ENCODE measurements around the gene GDPD5.

Gene GDPD5

DNA sequence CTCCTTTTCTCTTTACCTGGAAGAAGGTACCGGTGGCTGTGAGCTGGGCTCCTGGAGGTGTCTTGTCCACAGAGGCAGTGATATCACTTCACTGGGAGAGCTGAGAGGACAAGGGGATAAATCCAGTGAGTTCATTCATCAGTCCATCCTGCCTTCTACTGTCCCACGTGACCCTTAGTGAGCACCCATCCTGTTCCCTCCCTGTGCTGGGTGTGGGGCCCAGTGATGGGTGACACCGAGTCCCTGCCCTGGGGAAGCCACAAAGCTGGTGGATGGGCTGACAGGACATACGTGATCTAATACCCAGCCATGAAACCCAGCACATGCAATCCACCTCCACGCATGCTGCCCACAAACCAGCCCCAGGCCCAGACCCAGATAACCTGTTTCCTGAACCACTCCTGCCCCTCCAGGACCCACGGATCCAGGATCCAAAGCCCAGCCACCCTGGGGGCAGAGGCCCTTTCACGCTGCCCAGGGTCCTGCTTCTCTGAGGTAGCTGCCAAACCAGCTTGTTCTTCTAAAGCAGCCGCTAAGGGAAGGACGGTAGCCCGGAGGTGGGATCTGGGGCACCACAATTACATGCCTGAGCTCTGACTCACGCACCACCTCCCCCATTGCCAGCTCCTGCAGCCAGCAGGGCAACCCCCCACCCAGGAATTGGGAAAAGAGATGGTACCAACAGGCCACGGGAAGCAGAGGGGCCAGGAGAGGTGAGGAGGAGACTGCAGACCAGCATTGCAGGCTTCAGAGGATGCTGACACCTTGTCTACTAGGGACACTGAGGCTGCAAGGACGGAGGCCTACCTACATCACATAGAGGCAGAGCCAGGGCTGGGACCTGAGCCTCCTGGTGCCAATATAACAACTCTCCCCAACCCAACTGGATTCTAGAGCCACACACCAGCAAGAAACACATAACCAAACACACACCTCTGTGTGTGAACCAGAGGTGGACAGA is 35.2 kb downstream of the GDPD5 start:
- no peak for TF ChIP-seq GATA2 (IDR thresholded peaks at IDR 0.05; ENCODE audit: low read depth, low read length)

DNA sequence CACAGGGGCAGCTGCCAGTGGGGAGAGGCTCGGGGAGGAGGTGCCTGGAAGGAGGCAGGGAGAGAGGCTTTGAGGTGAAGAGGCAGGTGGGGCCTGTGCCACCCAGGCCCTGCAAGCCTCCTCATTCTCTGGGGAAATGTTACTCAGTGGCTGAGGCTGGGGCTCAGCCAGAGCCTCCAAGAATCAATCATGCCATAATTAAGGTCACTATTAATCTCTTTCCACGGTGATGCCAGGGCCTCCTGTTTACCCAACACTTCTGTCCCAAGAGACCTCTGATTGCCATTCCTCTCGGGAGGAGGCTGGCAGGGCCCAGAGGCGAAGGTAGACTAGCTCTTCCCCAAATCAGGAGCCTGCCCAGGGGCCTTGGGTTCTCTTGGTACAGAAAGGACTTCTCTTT is 38.4 kb downstream of the GDPD5 start:
- TF ChIP-seq GATA2 (IDR thresholded peaks at IDR 0.05; ENCODE audit: low read depth, low read length) (no peak), GATA3 (IDR thresholded peaks at IDR 0.05; ENCODE audit: low read depth, low read length) (no peak)

DNA sequence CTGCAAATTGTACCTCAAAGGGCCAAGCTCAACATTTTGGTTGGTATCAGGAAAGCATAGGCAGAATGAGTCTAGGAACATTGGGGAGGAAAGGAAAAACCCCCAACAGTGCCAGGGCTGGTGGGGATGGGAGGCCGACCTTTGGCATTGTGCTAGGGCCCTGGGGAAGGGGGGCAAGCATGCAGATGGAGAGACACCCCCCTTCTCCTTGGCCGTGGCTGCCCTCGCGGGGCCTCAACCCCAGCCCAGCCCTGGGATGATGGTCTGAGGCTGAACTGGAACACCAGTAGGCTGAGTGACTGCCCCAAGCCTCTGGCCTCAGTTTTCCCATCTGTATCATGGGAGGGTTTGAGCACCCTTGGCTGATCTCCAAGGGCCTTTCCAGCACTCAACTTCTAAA is 40.0 kb downstream of the GDPD5 start:
- TF ChIP-seq GATA3 (IDR thresholded peaks at IDR 0.05; ENCODE audit: low read depth, low read length) (no peak), GATA2 (IDR thresholded peaks at IDR 0.05; ENCODE audit: low read depth, low read length) (no peak)

DNA sequence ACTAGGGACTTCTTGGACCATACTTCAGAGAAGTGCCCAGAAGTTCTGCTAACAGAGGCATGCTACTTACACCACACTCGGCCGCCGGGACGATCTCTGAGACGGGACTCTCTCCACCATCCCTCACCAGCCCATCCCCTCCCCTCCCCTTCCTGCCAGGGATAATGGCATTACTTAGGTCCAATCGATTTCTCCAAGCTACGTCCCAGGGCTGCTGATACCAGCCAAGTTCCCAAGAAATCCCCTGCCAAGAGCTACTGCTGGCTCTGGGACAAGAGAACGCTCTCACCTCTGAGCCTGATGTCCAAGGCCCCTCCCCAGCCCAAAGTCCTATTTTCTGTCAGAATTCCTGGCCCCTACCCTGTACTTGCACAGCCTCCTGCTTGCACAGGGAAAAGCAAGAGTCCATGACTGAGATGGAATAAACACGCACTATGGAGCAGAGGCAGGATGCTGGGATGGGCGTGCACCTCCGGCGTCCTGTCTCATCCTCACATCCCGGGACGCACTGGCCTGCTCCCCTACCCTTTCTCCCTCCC is 42.7 kb downstream of the GDPD5 start:
- no peak for TF ChIP-seq GATA3 (IDR thresholded peaks at IDR 0.05; ENCODE audit: low read depth, low read length)
- TF ChIP-seq GATA2 (IDR thresholded peaks at IDR 0.05; ENCODE audit: low read depth, low read length): no peak

DNA sequence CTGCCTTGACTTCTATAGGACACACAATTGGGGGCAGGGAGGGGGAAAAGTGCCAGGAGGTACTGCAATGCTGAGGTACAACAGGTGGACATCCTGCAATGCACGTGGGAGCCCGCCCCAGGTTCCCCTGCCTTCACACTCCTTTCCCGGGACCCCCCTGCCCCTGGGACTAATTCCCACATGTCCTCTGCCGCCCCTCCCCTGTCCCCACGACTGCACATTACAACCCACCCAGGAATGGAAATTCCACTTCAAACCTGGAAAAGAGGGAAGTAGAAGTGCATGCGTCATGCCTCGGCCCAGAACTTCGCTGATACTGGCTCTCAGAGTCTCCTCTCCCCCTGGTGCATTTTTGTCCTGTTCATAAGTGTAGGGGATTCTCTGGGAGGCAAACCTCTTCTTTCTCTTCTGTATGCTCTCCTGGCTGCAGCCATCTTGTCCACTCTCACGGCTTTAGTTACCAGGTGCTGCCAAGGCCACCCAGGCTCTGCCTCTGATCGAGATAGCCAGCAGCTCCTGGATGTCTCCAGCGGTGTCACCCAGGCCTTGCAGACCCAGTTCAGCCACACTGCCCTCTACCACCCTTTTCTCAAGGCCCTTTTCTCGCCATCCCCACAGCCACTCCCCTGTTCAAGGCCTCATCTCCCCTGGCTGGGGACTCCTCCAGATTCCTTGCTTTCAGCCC is 43.7 kb downstream of the GDPD5 start:
- TF ChIP-seq GATA3 (IDR thresholded peaks at IDR 0.05; ENCODE audit: low read depth, low read length): no peak
- TF ChIP-seq GATA2 (IDR thresholded peaks at IDR 0.05; ENCODE audit: low read depth, low read length): no peak

DNA sequence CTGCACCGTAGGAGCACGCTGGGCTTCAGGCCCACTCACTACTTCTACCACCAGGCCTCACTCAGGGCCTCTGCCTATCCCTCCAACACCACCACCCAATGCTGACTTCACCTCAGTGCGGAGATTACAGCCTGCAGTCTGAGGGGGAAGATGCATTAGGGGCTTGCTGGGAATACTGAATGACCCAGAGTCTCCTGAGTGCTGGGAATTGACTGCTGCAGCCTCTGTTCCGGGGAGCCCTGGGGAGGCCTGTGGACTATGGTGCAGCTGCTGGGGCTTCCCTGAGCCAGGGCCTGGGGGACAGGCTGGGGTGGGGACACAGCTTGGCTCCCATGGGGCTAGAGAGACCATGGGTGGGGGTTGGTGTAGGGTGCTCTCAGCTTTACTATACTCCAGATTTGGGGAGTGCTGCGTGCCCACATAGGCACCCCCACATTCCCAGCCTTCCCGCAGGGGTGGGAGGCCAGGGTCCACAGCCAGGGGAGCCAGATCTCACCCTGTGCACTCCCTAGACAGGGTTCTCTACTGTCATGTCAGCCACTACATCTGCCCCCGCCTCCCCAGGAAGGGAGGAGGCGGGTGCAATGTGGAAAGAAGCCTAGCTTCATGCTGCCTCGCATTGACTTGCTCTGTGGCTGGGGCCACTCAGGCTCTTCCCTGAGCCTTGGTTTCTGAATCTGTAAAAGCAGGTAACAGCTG is 44.4 kb downstream of the GDPD5 start:
- no peak for TF ChIP-seq GATA2 (IDR thresholded peaks at IDR 0.05; ENCODE audit: low read depth, low read length)
- no peak for TF ChIP-seq GATA3 (IDR thresholded peaks at IDR 0.05; ENCODE audit: low read depth, low read length)

DNA sequence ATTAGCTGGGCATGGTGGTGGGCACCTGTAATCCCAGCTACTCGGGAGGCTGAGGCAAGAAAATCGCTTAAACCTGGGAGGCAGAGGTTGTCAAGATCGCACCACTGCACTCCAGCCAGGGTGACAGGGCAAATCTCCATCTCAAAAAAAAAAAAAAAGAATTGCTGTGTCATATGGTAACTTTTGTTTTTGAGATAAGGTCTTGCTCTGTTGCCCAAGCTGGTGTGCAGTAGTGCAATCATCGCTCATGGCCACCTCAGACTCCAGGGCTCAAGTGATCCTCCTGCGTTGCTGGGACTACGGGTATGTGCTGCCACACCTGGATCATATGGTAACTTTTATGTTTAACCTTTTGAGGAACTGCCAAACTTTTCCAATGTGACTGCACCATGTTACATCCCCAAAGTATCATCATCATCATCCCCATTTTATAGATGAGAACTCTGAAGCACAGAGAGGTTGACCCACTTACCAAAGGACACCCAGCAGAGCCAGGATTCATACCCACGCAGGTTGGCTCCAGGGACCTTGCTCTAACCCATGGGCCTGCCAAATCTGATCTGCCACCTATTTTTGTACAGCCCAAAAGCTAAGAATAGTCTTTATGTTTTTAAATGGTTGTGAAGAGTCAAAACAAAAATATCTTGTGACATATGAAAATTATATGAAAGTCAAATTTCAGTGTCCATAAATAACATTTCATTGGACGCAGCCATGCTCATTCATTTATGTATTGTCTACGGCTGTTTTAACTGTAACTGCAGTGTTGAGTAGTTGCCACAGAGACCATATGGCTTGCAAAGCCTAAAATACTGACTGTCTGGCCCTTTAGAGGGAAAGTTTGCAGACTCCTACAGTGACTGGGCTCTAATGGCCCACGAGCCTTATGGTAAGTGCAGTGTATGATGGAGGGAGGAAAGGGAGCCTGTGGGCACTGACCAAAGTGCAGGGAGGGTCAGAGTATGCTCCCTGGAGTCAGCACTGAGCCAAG is 45.3 kb downstream of the GDPD5 start:
- no peak for TF ChIP-seq GATA2 (IDR thresholded peaks at IDR 0.05; ENCODE audit: low read depth, low read length)
- no peak for TF ChIP-seq GATA3 (IDR thresholded peaks at IDR 0.05; ENCODE audit: low read depth, low read length)

DNA sequence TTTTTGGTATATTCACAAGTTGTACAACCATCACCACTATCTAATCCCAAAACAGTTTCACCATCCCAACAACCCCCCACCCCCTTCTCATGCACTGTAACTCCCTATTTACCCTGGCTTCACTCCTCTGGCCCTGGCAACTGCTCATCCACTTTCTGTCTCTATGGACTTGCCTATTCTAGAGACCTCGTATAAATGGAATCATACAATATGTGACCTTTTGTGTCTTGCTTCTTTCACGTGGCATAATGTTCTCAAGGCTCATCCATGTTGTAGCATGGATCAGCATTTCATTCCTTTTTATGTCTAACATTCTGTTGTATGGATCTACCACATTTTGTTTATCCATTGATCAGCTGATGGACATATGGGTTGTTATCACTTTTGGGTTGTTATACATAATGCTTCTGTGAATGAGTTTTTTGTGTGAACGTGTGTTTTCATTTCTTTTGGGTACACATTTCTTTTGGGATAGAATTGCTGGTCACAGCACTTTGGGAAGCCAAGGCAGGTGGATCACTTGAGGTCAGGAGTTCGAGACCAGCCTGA is 46.1 kb downstream of the GDPD5 start:
- no peak for TF ChIP-seq GATA3 (IDR thresholded peaks at IDR 0.05; ENCODE audit: low read depth, low read length)

DNA sequence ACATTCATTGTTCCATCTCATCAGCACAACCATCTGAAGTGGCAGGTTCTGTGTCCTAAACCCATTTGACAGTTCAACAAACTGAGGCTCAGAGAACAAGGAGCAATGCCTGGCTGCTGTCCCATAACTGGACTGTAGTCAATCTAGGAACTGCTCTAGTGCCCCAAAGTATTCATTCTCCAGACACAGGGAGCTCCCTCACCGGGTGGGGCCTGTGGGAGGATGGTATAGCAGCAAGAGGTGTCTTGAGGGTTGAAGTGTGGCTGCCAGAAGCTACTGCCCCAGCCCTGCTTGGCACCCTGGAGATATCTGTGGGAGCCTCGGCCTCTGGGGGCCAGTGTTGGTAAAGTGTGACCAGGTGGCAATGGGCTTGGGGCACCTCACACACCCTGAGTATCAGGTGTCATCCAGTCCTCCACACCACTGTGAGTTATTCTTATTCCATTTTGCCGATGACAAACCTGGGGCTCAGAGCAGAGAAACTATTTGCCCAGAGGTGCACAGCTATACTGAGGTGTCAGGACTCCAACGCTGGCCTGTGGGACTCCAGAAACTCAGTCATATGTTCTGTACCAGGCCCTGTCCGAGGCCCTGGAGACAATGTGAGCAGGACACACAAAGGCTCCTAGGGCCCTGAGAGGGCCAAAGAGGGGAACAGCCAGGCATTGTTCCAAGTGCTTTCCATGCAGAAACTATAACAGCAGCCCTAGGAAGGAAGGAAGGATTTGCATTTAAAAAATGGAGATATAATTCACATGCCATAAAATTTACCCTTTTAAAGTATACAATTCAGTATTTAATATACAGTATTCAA is 46.8 kb downstream of the GDPD5 start:
- TF ChIP-seq GATA3 (IDR thresholded peaks at IDR 0.05; ENCODE audit: low read depth, low read length) (no peak), GATA2 (IDR thresholded peaks at IDR 0.05; ENCODE audit: low read depth, low read length) (no peak)

DNA sequence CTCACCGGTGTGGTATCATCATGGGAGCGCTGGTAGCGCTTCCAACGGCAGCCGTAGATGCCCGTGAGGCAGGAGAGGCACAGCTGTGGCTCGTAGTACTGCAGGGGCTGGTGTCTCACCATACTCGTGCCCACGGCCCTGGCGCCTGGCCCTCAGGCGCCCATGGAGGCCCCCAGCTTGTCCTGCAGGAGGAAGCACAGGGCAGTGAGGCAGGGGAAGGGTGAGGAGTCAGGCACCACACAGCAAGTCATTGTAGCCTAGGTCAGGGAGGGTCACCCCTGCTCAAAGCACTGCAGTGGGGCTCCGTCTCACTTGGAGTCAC is 48.2 kb downstream of the GDPD5 start:
- TF ChIP-seq GATA3 (IDR thresholded peaks at IDR 0.05; ENCODE audit: low read depth, low read length) (no peak), GATA2 (IDR thresholded peaks at IDR 0.05; ENCODE audit: low read depth, low read length) (no peak)

DNA sequence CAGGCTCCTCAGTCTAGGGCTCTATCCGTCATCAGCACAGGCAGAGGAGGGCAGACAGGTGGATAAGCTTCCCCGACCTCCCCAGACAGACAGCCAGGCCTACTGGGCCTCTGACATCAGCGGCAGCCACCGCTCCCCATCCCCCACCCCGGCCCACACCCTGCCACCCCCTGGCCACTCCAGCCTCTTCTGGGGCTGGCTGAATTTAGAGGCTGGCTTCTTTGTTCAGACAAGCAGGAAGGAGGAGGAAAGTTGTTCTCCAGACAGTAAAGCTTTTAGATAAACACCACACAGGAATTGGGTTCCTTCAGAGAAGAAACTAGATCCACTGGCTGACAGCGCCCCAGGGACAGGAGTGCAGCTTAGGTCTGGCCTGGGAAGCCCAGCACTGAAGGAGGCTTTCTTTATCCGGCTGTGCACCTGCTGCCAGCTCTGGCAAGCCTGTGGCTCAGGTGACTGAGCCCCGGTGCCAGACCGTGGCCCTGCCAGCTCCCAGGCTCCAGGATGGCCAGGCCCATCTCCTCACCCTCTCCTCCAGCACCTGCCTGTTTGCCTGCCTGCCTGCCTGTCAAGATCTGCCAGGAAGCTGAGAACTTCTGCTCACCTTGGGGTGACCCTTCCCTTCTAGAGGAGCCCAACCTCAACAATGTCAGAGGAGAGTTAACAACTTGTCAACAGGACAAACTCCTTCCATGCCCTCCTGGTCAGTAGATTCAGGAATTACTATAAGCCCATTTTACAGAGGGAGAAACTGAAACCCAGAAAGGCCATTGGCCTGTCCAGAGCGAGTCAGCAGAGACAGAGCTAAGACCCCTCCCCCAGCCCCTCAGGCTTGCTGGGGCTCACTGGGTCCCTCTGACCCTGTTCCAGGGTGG is 48.8 kb downstream of the GDPD5 start:
- no peak for TF ChIP-seq GATA2 (IDR thresholded peaks at IDR 0.05; ENCODE audit: low read depth, low read length)
- no peak for TF ChIP-seq GATA3 (IDR thresholded peaks at IDR 0.05; ENCODE audit: low read depth, low read length)

Data from SH-SY5Y (cell line).